GM18511 (cell line): ENCODE data around the gene MMD2.
"Not testable (repeated sequence)": the region's sequence is repeated elsewhere in the genome, so short reads cannot be mapped to it uniquely, and the experiment has no call there.

ENCODE experiments used
- ATAC-seq: cut with Tn5 transposase; IDR thresholded peaks from one replicate; pipeline ENCODE4 v1.9.1; 2021; ENCODE audit warnings: mild to moderate bottlenecking, moderate library complexity; ENCODE audit not compliant: unreplicated experiment

MMD2 gene

DNA sequence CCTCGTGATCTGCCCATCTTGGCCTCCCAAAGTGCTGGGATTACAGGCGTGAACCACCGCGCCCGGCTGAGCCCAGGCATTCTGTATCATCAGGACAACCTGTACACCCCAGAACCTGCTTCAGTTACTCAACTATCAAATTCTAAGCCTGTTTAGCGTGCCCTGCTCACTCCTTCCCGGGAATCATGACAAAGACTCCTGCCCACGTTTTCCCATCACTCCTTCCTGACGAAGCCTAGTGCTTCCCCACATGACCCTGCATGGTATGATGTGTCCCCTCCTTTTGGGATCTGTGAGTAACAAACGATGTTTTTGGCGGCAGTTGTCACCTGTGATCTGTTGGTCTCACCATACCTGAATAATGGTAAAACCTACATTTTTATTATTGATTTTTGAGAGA, 63.2 kb downstream of the MMD2 start:
- ATAC-seq: no peak

DNA sequence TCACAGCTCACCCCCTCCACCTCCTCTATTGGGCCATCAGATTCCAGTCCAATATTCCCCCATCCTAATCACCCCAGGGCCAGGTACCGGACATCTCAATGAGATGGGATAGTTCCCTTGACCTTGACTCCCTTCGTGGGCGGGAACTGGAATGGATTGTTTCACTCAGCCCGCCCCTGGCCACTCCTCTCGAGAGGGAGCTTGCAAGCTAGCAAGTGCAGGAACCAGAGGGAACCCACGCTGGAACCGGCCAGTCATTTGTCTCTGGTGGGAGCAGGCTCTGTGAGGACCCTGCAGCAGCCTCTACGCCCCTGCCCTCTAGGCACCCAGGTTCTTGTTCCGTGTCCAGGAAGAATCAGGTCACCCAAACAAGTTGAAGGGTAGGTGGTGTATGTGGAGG, 64.5 kb downstream of the MMD2 start:
- ATAC-seq: no peak

DNA sequence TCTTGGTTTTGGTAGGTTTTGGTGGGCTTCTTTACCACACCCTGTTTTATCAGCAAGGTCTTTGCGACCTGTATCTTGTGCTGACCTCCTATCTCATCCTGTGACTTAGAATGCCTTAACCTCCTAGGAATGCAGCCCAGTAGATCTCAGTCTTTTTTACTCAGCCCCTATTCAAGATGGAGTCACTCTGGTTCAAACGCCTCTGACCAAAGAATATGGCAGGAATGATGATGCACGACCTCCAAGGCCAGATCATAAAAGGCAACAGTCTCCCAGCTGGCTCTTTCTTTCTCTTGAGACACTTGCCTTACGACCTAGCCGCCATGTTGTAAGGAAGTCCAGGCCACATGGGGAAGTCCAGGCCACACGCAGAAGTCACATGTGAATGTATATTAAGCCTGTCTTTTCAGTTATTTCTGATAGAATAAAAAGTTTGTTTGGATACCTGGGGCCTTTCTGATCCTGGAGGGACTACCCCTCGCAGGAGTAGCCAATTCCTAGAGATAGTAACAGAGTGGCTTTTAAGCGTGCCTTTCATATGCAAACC, 65.0 kb downstream of the MMD2 start:
- ATAC-seq: no peak

DNA sequence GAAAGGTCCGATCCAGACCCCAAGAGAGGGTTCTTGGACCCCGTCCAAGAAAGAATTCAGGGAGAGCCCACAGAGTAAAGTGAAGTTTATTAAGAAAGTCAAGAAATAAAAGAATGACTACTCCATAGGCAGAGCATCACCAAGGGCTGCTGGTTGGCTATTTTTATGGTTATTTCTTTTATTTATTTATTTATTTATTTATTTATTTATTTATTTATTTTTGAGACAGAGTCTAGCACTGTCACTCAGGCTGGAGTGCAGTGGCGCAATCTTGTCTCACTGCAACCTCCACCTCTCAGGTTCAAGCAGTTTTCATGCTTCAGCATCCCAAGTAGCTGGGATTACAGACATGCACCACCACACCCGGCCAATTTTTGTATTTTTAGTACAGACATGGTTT, 65.8 kb downstream of the MMD2 start:
- not testable (repeated sequence) for ATAC-seq

DNA sequence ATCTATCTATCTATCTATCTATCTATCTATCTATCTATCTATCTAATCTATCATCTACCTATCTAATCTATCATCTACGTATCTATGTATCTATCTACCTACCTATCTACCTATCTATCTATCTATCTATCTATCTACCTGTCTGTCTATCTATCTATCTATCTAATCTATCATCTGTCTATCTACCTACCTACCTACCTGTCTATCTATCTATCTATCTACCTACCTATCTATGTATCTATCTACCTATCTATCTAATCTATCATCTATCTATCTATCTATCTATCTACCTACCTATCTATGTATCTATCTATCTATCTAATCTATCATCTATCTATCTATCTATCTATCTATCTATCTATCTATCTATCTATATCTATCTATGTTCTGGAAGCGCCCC, 67.5 kb downstream of the MMD2 start:
- ATAC-seq: not testable (repeated sequence)

DNA sequence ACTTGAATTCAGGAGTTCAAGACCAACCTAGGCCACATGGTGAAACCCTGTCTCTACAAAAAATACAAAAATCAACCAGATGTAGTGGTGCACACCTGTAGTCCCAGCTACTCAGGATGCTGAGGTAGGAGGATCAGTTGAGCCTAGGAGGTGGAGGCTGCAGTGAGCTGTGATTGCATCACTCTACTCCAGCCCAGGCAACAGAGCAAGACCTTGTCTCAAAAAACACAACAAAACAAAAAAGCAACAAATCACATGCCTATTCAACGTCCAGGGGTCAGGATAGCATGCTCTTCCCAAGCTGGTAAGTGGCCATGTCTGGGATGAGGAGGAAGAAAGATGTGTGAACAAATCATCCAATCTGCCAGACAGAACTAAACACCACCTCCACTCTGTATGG, 69.3 kb downstream of the MMD2 start:
- no peak for ATAC-seq

DNA sequence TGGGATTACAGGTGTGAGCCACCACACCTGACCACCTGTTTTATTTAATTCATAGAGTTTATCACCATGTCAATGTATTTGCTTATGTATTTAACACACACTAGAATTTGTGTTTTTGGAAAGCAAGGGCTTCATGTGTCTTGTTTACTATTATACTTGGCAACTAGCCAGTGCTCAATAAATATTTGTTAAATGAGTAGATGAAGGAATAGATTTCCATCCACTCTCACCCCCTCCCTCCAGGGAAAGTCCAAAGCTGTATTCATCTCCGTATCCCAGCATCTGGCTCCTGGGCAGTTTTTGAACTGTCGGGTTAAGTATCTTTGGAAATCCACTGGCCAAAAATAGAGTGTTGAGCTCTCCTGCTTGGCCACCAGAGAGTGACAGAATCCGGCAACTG, 70.8 kb downstream of the MMD2 start:
- no peak for ATAC-seq

DNA sequence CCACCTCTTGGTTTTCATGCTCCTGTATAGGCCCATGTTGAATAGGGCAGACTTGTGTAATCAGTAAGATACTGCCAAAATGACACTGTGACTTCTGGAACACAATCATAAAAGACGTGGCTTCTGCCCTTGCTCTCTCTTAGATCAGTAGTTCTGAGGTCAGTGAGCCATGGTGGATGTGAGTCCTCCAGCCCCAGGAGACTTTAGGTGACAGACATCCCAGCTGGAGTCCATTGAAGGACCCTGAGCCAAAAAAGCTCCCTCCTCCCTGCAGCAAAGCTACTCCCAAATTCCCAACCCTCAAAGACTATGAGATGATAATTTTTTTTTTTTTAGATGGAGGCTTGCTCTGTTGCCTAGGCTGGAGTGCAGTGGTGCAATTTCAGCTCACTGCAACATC, 72.3 kb downstream of the MMD2 start:
- no peak for ATAC-seq

DNA sequence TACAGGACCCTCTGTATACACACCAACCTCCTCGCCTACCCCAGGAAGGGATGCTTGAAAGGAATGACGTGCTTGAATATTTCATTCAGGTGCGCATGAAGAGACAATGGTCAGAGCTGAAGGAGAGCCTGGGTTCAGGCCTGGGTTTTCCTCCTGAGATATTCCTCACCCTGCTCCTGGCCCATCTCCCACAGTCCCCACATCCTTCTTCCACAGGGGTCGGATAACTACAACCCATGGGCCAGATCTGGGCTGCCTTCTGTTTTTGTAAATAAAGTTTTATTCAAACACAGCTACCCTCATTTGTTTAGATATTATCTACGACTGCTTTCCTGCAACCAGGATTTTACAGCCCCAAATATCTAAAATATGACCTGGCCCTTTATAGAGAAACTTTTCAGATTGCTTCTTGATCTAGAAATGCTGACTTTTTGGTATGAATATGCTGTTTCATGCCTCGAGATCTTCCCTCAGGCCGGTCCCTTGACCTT, 73.6 kb downstream of the MMD2 start:
- no peak for ATAC-seq

DNA sequence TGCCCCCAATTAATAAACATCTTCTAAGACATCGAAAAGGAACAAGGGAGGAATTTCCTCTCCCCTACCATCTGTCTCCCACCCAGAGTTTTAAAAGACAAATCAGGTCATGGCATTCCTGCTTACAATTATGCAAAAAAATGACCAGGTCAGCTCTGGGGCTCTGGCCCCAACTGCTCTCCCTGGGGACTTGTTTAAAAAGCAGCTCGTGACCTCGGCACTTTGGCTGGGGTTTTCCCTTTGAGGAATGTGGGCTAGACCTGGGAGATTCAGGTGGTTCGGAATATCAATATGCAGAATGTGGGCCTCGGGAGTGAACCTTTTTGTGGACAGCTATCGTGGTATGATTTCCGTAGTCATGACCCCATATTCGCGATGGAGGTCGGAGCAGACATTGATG, 74.8 kb downstream of the MMD2 start:
- no peak for ATAC-seq

DNA sequence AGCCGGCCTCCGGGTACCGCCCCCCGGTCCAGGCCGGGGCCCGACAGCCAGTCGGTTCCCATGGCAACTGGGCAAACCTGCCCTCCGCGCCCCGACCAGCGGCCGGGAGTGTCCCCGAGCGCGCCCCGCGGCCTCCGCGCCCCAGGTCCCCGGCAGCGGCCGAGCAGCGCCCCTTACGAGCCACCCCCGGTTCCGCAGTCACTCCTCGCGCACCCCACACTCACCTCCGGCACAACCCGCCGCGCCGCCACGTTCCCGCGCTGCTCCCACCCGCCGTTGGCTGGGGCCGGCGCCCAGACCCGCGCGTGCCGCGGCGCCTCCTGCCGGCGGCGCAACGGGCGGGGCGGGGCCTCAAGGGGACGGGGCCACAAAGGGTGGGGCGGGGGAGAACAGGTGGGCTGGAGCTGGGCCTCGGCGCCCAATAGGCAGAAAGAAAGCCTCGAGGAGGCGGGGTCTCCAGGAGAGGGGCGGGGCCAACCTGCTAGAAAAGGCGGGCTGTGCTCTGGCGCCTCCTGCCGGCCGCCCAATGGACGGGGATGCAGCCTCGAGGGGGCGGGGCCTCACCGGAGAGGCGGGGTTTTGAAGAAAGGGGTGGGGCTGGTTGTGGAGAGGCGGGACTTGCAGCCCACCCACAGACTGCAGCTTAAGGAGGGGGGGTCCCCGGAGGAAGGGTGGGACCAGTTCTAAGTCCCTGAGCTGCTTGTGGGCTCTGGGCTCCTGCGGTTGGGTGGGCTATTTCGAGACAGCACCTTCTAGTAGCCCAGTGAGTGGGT, 75.4 kb downstream of the MMD2 start, which contains the start of gene RADIL:
TSS of gene RADIL (minus strand) at position 345 of the 773 bp plus-strand sequence. CDS start 5,577 bp downstream, outside the sequence.
- peak; percentile 85 for ATAC-seq

DNA sequence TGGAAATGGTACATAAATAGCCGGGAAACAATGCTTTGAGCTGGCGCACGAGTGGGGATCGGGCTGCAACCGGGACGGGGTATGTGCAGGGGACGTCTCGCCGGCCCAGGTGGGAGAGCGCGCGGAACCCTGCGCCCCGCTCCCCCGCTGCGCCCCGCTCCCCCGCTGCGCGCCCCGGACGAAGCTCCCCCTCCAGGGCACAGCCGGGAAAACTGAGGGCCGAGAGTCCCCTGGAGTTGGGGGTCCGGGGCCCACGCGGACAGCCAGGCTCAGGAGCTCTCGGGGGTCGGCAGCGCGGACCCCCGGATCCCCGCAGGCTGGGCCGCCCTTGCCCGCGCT, 76.0 kb downstream of the MMD2 start:
- no peak for ATAC-seq

DNA sequence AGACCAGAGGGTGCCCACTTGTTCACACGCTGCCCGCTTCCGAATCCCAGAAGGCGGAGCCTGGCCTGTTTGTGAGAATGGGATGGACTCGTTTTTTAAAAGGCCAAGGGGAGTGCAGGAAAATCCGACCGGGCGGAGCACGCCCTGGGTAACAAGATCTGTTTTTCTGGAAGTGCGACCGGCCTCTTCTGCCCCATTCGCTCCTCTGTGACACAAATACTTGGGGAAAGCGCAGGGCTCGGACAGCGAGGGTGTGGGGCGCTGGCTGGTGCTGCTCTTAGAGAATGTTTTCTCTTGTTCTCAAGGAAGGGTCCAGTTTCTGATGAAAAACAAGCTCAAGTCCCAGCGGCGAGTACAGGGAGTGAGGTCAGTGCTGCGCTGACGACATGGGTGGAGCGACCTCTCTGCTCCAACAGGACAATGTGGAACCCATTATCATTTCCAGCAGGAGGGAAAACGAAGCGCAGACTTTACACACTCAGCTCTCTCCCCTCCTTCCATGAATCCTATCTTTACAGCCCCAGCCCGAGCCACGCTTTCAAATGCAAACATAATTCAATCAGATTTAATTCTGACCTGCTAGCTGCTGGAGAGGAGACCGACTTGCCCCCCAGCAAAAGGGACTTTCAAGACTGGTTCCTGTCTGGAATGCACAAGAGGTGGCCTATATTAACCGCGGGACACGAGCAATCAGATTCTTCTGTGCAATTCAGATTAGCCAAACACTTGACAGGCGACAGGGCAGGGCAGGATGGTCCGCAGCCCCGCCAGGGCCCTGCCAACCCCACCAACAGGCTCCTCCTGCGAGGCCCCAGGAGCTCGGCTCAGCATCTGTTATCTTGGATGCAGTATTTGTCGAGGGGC, 76.6 kb downstream of the MMD2 start:
- no peak for ATAC-seq

DNA sequence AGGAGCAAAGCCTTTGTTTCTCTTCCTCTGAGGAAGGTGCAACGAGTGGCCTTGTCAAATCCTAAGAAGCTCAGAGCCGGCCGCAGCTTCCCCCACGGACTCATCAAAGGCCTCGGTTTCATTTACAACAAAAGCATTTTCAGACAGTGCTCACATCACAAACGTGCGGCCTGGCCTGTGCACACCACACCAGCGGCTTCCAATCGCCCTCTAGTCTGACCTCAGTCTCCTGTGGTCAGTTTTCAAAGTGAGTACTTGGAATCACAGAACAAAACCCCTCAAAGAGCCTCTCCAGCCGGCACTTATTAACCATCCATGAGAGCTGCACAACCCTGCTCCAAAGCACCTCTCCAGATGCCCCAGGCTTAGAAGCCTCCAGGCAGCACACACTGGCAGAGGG, 78.8 kb downstream of the MMD2 start:
- ATAC-seq: no peak

DNA sequence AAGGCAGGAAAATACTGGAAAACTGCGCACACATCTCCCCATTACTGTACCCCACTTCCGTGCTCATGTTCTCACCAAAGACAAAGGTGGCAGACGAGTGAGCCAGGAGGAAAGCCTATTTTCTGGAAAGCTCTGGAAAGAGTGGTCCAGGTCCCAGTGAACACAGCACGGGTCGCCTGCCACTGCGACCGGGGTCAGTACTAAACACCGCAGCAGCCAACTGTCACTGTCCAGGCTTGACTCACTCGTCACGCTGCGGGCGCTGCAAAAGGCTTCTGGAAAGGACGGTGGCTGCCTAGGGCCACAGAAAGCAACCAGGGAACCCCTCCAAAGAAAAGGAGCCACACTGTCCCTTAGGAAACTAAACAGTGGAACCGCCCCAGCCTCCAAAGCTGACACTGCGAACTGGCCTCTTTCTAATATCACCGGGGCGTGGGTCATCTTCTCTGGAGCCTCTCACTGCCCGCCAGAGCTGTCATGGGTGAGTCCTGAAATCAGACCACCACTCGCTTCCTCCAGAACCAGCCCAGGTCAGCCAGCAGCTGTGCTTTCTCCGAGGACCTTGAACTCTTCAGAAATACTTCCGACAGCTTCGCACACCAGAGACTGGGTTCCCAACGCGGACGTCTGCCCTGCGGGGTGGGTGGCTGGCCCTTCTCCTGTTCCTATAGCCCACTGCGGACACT, 79.4 kb downstream of the MMD2 start:
- no peak for ATAC-seq

DNA sequence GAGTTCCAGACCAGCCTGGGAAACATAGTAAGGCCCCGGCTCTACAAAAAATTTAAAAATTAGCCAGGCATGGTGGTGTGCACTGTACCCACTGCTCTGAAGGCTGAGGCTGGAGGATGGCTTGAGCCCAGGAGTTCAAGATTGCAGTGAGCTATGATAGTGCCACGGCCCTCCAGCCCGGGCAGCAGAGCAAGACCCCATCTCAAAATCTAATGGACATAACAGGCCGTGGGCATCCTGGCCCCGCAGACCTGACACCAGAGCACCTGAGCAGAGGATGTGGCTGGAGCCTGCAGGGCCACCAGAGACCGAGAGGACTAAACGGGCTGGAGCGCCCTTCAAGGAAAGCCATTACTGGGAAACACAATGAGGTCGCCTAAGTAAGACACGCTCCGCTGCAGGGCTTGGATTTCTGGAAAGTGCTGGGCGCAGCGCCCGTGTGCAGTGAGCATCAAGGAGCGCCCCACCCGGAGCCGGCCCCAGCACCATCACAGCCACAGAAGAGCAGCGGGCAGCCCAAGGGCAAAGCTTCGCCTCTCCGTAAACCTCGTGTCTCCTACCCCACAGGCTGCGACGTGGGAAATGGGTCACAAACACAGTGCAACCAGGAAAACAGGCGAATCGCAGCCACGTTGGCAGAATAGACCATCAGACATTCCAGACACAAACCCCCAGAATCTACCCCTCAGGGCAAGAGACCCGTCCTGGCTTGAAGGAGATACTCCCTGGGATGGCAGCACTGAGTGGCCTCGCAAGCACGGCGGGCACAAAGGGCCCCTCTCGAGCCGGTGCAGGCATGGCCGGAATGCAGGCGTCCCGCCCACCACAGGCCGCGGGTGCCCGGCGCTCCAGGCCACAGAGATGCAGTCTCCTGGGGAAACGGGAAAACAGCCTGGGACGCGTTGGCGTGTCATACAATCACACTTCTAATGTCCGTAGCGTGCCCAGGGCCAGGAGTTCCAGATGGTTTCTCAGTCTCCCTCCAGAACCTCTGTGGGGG, 80.4 kb downstream of the MMD2 start:
- ATAC-seq: no peak

DNA sequence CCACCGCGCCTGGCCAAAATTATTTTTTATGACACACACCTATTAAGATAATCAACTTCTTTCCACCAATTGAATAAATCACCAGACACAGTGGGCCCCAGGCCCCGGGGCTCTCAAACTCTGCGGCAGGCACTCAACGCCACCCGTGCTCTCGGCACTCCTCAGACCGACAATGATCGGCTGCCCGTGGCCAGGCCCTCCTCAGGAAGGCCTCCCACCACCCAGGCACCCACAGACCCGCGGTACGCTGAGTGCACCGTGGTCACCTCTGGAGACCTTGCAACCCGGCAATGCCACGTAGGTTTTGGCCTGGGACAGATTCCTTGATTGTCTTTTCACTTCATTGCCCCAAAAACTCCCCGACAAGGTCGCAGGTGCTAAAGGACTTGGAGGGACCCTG, 82.4 kb downstream of the MMD2 start:
- ATAC-seq: no peak

DNA sequence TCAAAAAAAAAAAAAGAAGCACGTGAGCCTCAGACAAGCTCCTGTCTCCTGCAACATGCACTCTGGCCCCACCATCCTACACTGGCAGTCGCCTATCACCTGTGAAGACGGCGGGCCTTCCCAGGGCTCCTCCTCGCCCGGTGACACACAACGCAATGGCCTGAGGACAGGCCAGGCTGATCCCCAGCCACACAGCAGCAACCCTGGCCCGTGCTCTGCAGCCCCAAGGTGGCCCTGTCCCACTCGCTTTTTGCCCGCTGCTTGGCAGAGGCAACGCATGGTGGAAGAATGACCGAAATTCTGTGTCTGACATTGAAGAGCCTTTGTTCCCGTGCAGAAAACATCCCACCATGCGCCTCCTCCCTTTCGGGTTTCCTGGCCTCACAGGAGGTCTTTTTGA, 83.6 kb downstream of the MMD2 start:
- no peak for ATAC-seq

DNA sequence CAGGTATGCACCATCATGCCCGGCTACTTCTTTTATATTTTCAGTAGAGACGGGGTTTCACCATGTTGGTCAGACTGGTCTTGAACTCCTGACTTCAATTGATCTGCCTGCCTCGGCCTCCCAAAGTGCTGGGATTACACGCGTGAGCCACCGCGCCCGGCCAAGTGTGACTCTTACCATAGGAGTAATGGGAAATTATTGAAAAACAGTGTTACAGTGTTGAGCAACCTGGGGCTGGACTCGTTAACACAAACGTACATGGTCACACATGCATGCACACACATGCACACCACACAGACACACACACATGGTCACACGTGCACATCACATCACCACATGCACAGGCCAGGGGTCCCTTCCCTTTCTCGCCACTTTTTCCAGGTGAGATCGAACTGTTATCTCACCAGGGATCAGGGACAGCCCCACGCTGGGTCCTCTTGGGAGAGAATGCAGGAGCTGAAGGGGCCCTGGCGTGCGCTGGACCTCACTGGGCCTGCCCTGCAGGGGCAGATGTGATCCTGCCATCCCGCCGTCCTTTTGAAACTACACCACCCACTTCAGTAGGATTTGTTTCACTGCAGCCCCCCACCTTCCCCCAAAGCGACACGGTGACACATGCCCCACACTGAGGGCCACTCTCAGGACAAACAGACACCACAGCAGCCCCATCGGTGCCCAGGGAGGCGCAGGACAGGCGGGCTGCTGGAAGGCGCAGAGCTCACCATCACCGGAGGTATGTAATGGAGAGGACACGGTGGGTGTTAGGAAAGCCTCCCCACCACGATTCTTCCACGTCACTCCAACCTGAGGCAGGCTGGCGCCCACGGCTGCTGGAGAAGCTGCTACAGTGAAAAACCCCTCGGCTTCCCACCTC, 85.7 kb downstream of the MMD2 start:
- no peak for ATAC-seq
